Astrocyte (in vitro differentiated cells and primary cell): ENCODE data around the gene CDX1. TPM values are rescaled to one million over a fixed set of nuclear protein-coding genes. Genes with fewer than 3 reads are reported as not detected.

ENCODE experiments used
- DNase-seq: peaks from one replicate; pipeline ENCODE4 v3.0.0-alpha.2; 2010; ENCODE audit warnings: low read depth
- FAIRE-seq: peaks from 2 replicates; lab custom pipeline; 2011; peaks lifted over from hg19 to GRCh38; lab: Jason Lieb, UNC
- H2AFZ ChIP-seq: 2 replicates; pipeline ENCODE4 v1.6.0; 2012; ENCODE audit warnings: low read depth, low read length, inconsistent platforms
- H3K27ac ChIP-seq: 2 replicates; pipeline ENCODE4 v1.5.1; 2011; ENCODE audit warnings: low read depth, low read length, inconsistent platforms
- H3K27me3 ChIP-seq: 2 replicates; pipeline ENCODE4 v1.6.0; 2011; ENCODE audit warnings: low read length, inconsistent platforms; ENCODE audit not compliant: insufficient read depth
- H3K36me3 ChIP-seq: 2 replicates; pipeline ENCODE4 v1.5.1; 2011; ENCODE audit warnings: low read length, inconsistent platforms; ENCODE audit not compliant: insufficient read depth
- H3K4me1 ChIP-seq: 2 replicates; pipeline ENCODE4 v1.5.1; 2011; ENCODE audit warnings: low read length, inconsistent platforms; ENCODE audit not compliant: insufficient read depth
- H3K4me2 ChIP-seq: 2 replicates; pipeline ENCODE4 v1.6.0; 2012; ENCODE audit warnings: low read length, inconsistent platforms
- H3K4me3 ChIP-seq: 2 replicates; pipeline ENCODE4 v1.5.1; 2011; ENCODE audit warnings: low read depth, mild to moderate bottlenecking, low read length, inconsistent platforms; ENCODE audit not compliant: insufficient read depth
- H3K79me2 ChIP-seq: 2 replicates; pipeline ENCODE4 v1.6.0; 2012; ENCODE audit warnings: mild to moderate bottlenecking, low read length, inconsistent platforms; ENCODE audit not compliant: insufficient read depth
- H3K9ac ChIP-seq: 2 replicates; pipeline ENCODE4 v1.6.0; 2012; ENCODE audit warnings: mild to moderate bottlenecking, low read length, inconsistent platforms
- H3K9me3 ChIP-seq: 2 replicates; pipeline ENCODE4 v1.5.1; 2012; ENCODE audit warnings: low read depth, mild to moderate bottlenecking, low read length, inconsistent platforms; ENCODE audit not compliant: insufficient read depth
- H4K20me1 ChIP-seq: 2 replicates; pipeline ENCODE4 v1.6.0; 2012; ENCODE audit warnings: low read length, inconsistent platforms; ENCODE audit not compliant: insufficient read depth
- H3K27ac Mint-ChIP-seq: one replicate; pipeline ENCODE4 v1.8.0; 2021; ENCODE audit warnings: mild to moderate bottlenecking, mixed read lengths; ENCODE audit not compliant: unreplicated experiment
- H3K27me3 Mint-ChIP-seq: one replicate; pipeline ENCODE4 v1.8.0; 2021; ENCODE audit warnings: low read depth, mixed read lengths; ENCODE audit not compliant: unreplicated experiment
- H3K36me3 Mint-ChIP-seq: one replicate; pipeline ENCODE4 v1.8.0; 2021; ENCODE audit warnings: low read depth, mixed read lengths; ENCODE audit not compliant: unreplicated experiment
- H3K4me1 Mint-ChIP-seq: one replicate; pipeline ENCODE4 v1.8.0; 2021; ENCODE audit warnings: low read depth, mixed read lengths; ENCODE audit not compliant: unreplicated experiment
- H3K4me3 Mint-ChIP-seq: one replicate; pipeline ENCODE4 v1.8.0; 2021; ENCODE audit warnings: mild to moderate bottlenecking, moderate library complexity, mixed read lengths; ENCODE audit not compliant: unreplicated experiment
- H3K9me3 Mint-ChIP-seq: one replicate; pipeline ENCODE4 v1.8.0; 2021; ENCODE audit warnings: mild to moderate bottlenecking, mixed read lengths; ENCODE audit not compliant: unreplicated experiment
- CTCF ChIP-seq: IDR thresholded peaks from 2 replicates; pipeline ENCODE4 v1.5.1; 2011; ENCODE audit warnings: low read depth, mild to moderate bottlenecking, inconsistent platforms, low read length, moderate library complexity; ENCODE audit not compliant: insufficient read depth
- EZH2 ChIP-seq: IDR thresholded peaks from 2 replicates; pipeline ENCODE4 v1.6.1; 2012; ENCODE audit warnings: mild to moderate bottlenecking, low read length, inconsistent platforms; ENCODE audit not compliant: insufficient read depth
- total RNA-seq: library from RNA; stranded (reverse); gene quantifications from 2 replicates; pipeline ENCODE4 v1.2.1, GENCODE V29; 2021

Gene CDX1
- total RNA-seq, 1 donor from 2014 or later = not detected

DNA sequence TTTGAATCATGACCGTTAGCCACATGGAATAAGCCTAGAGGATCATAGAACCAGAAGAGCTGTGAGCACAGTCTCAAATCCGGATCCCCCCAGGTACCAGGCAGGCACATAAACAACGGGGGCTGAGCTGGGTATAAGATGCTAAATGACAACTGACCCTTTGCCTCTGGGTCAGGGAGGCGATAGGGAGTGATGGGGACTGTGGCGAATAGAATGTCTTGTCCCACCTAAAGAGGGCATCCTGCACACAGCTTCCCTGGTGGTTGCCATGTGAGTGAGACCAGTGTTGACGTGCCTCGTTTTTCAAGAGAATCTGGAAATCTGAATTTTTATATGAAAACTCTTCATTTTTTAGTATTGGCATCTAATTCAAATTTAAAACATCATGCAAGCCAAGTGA is 56.9 kb downstream of the CDX1 start:
- Histone ChIP-seq H3K4me3 (no peak overlapping the region), H3K79me2 (no peaks in the 10 kb centered on the region), H3K4me1 (no peaks in the 10 kb centered on the region), H4K20me1 (no peaks in the 10 kb centered on the region), H2AFZ (no peak overlapping the region), H3K27me3 (no peaks in the 10 kb centered on the region), H3K4me2 (no peak overlapping the region), H3K27ac (no peak overlapping the region), H3K36me3 (no peaks in the 10 kb centered on the region), H3K9ac (no peak overlapping the region), H3K9me3 (no peaks in the 10 kb centered on the region)
- FAIRE-seq (no peak), DNase-seq (no peak)
- Mint-ChIP-seq H3K27me3 (peaks cover 13% of the 10 kb centered on the region), H3K4me1 (peaks cover 7% of the 10 kb centered on the region), H3K27ac (no peak overlapping the region), H3K4me3 (no peak overlapping the region), H3K36me3 (no peaks in the 10 kb centered on the region), H3K9me3 (no peaks in the 10 kb centered on the region)
- TF ChIP-seq EZH2 (no peak), CTCF (no peak)

GRCh38 chr5:150224483-150225027 is 58.0 kb downstream of the CDX1 start:
- no peak overlapping the region for H3K27ac Mint-ChIP-seq
- DNase-seq = peak; percentile 8

More at GRCh38 chr5:150224483-150225027, 58.0 kb downstream of the CDX1 start:
- no peak overlapping the region for H3K4me3 Mint-ChIP-seq
- H3K9ac ChIP-seq = no peak overlapping the region
- no peaks in the 10 kb centered on the region for H3K4me1 ChIP-seq
- H3K36me3 Mint-ChIP-seq = no peaks in the 10 kb centered on the region
- FAIRE-seq = no peak
- no peak overlapping the region for H2AFZ ChIP-seq
- no peaks in the 10 kb centered on the region for H3K9me3 Mint-ChIP-seq
- TF ChIP-seq CTCF = no peak
- no peak for TF ChIP-seq EZH2
- H3K4me2 ChIP-seq = no peak overlapping the region
- H3K4me1 Mint-ChIP-seq = peaks cover 7% of the 10 kb centered on the region
- H3K4me3 ChIP-seq = no peak overlapping the region
- no peaks in the 10 kb centered on the region for H3K36me3 ChIP-seq
- H4K20me1 ChIP-seq = no peaks in the 10 kb centered on the region
- H3K27me3 Mint-ChIP-seq = peaks cover 17% of the 10 kb centered on the region
- no peaks in the 10 kb centered on the region for H3K79me2 ChIP-seq
- H3K9me3 ChIP-seq = no peaks in the 10 kb centered on the region
- no peaks in the 10 kb centered on the region for H3K27me3 ChIP-seq
- H3K27ac ChIP-seq = no peak overlapping the region
